Dedifferentiated amniotic fluid mesenchymal stem cell (primary cell): ENCODE data around the gene CLDN9.
"Not testable (repeated sequence)": the region's sequence is repeated elsewhere in the genome, so short reads cannot be mapped to it uniquely, and the experiment has no call there.

Experiments
- DNase-seq: peaks from one replicate; pipeline ENCODE4 v3.0.0-alpha.2; 2016; ENCODE audit errors: extremely low spot score

CLDN9 gene

GRCh38 chr16:3030222-3031212, 17.8 kb downstream of the CLDN9 start:
- no peak for DNase-seq

GRCh38 chr16:3032624-3033023, 19.9 kb downstream of the CLDN9 start:
- DNase-seq, result no peak

- no peak for DNase-seq
Observed at GRCh38 chr16:3035289-3035971, 22.7 kb downstream of the CLDN9 start.

GRCh38 chr16:3035972-3036725, 23.4 kb downstream of the CLDN9 start:
- DNase-seq, result no peak

- DNase-seq, result no peak
Observed at GRCh38 chr16:3036726-3037315, 24.1 kb downstream of the CLDN9 start, which contains the start of gene BICDL2. Gene BICDL2 (minus strand): TSS chr16:3036944. CDS start chr16:3035496, 1,448 bp downstream.

GRCh38 chr16:3038256-3038655, 25.5 kb downstream of the CLDN9 start:
- no peak for DNase-seq

GRCh38 chr16:3038896-3039295, 26.2 kb downstream of the CLDN9 start:
- no peak for DNase-seq

GRCh38 chr16:3042376-3042775, 29.7 kb downstream of the CLDN9 start:
- DNase-seq, result no peak

GRCh38 chr16:3044708-3045107, 32.0 kb downstream of the CLDN9 start:
- no peak for DNase-seq

- DNase-seq, result no peak
Observed at GRCh38 chr16:3045758-3046640, 33.3 kb downstream of the CLDN9 start, which contains the start of gene MMP25. Gene MMP25 (plus strand): TSS chr16:3046561. CDS start chr16:3046918, 357 bp downstream.

- DNase-seq, result no peak
Observed at GRCh38 chr16:3046641-3047386, 34.1 kb downstream of the CLDN9 start.

GRCh38 chr16:3047387-3047720, 34.6 kb downstream of the CLDN9 start:
- DNase-seq, result no peak

GRCh38 chr16:3049921-3050481, 37.3 kb downstream of the CLDN9 start:
- DNase-seq, result no peak

- DNase-seq, result no peak
Observed at GRCh38 chr16:3050487-3050886, 37.8 kb downstream of the CLDN9 start.

- DNase-seq, result no peak
Observed at GRCh38 chr16:3051009-3051408, 38.3 kb downstream of the CLDN9 start.

- DNase-seq, result no peak
Observed at GRCh38 chr16:3051494-3051893, 38.8 kb downstream of the CLDN9 start.

- not testable (repeated sequence) for DNase-seq
Observed at GRCh38 chr16:3052571-3053329, 40.0 kb downstream of the CLDN9 start.

- not testable (repeated sequence) for DNase-seq
Observed at GRCh38 chr16:3053330-3053710, 40.6 kb downstream of the CLDN9 start.
